D721Med (cell line): ENCODE data around the gene DGKZ.
A peak's percentile ranks its signal among the peaks of the same experiment; 100 is the strongest.

ENCODE experiments used
- DNase-seq: peaks from one replicate; pipeline ENCODE4 v3.0.0; 2011; ENCODE audit warnings: low spot score; ENCODE audit not compliant: insufficient read length
- FAIRE-seq: peaks from 2 replicates; lab custom pipeline; 2011; peaks lifted over from hg19 to GRCh38; lab: Jason Lieb, UNC
- TF ChIP-seq, protein P1 (sequence below): IDR thresholded peaks from 2 replicates; pipeline ENCODE4 v1.5.1; 2012; ENCODE audit warnings: mild to moderate bottlenecking, control low read depth; ENCODE audit not compliant: insufficient read depth; ENCODE audit errors: missing control alignments

Gene DGKZ

DNA sequence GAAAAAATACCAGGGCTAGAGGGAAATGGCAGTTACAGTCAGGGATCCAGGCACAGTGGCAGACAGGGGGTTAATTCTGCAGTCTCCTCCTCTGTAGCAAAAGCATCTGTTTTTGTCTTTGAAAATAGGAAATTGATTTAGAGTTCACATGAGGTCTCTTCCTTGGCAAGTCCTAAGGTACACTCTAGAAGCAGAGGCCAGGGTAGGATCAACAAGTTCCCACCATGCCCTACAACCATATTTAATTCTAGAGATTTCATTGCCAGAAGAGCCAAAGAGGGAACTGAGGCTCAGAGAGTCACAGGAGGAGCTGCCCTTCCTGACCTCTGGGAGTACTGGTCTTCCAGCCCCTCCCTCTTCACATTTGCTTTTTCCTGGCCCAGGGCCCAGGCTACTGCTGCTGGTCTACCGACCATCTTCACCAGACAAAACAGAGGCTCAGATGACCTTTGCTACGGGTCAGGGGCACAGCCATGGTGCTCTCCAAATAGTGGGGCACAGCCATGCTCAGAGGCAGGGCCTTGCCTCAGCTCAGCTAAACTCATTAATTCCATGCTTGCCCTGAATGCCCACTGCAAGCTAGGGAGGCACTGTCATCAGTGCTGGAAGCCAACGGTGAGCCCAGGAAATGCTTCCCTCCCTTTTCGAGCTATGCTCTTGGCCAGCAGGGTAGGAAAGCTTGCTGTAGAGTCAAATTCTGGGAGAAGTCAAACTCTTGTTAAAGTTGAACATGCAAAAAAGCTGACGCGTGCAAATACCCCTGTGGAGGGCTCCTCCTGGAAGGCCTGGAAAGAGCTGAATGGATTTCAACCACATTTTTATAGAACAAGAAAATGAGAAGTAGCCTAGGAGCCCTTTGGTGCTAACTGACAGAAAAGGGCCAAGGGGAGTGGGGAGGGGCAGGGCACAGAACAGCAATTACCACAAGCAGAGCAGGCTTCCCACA is 56.0 kb downstream of the DGKZ start:
- TF ChIP-seq, protein P1, sequence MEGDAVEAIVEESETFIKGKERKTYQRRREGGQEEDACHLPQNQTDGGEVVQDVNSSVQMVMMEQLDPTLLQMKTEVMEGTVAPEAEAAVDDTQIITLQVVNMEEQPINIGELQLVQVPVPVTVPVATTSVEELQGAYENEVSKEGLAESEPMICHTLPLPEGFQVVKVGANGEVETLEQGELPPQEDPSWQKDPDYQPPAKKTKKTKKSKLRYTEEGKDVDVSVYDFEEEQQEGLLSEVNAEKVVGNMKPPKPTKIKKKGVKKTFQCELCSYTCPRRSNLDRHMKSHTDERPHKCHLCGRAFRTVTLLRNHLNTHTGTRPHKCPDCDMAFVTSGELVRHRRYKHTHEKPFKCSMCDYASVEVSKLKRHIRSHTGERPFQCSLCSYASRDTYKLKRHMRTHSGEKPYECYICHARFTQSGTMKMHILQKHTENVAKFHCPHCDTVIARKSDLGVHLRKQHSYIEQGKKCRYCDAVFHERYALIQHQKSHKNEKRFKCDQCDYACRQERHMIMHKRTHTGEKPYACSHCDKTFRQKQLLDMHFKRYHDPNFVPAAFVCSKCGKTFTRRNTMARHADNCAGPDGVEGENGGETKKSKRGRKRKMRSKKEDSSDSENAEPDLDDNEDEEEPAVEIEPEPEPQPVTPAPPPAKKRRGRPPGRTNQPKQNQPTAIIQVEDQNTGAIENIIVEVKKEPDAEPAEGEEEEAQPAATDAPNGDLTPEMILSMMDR: no peak
- FAIRE-seq (no peak), DNase-seq (no peak)

DNA sequence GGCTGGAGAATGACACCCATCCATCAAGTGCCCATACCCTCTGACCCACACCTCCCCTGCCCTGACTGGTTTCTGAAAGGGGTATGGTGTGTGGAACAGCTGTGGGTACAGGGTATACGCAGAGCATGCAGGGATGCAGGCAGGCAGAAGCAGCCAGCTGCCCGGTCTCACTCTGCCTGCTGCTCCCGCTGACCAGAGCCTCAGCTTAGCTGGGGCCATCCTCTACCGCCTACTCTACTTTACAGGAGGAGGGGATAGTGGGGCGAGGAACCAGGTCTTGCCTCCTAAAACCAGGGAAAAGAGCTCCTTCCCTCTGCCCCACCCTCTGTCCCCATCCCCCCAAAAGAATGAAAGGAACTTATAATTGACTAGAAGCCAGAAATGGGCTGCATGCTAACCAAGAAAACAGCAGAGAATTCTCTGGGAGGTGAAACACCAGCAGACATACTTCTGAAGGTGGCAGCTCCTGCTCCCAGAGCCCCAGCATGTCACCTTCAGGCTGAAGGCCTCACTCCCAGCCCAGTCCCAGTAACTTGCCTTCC is 57.3 kb downstream of the DGKZ start:
- FAIRE-seq: no peak

DNA sequence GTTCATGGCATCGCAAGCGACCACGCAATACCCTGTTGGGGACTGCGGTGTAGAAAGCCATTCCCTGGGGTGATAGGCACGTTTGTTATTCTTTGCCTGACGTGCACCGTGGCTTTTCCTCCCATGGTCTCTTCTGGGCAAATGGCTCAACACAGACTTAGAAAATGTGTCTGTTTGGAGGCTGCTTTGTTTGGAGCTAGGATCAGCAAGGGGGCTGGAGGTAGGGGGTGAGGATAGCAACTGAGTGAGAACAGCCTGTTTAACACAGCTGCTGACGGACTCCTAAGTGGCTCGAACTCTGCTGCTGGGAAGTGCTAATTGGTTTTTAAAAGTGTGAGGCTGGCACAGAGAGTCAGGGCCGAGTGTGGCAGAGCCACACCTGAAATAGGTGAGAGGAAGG is 60.4 kb downstream of the DGKZ start:
- DNase-seq (no peak), FAIRE-seq (no peak)

More for the DNA sequence above, 57.3 kb downstream of the DGKZ start:
- TF ChIP-seq, protein P1: no peak
- DNase-seq: no peak

DNA sequence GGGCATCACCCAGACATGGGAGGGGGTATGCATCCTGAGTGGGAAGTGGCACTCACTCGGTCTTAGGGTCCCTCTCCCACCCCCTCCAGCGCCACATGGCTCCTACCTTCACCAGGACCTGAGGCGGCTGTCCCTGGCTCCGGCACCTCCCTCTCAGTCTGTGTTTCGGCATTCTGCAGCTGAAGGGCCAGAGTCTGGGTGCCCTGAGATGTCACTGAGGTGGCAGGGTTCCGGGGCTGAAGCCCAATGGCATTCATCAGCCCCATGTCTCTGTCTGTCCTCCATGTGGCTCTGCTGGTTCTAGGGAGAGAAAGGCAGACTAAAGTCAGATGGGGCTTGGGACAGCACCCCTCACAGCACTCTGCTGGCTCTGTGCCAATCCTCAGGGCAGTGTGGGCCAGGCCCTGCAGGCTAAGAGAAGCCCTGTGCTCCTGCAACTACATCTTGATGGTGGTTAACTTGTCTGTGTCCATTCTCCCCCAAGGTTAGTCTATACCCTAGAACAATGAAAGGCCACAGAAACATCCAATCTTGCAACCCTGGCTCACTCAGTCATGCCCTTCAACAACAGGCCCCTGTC is 61.2 kb downstream of the DGKZ start:
- FAIRE-seq (no peak), DNase-seq (no peak)
- TF ChIP-seq, protein P1: no peak

More for the DNA sequence above, 60.4 kb downstream of the DGKZ start:
- TF ChIP-seq, protein P1: no peak

DNA sequence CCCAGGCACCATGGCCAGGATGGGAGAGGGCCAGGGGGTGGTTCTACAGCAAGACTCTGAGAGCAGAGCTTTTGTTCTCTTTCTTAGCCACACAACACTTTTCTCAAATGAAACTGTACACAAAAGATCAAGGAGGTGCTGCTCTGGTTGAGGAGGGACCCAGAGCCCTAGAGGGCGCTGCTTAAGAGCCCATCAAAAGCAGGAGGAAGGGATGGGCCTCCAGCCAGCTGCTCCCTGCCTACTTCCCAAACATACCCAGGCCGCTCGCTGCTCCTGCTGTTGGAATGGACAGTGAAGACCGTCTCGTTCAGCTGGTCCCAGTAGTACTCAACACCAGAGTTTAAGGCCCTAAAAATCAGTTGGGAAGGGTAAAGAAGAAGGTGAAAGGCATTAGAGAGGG is 62.8 kb downstream of the DGKZ start:
- DNase-seq: no peak
- no peak for FAIRE-seq

DNA sequence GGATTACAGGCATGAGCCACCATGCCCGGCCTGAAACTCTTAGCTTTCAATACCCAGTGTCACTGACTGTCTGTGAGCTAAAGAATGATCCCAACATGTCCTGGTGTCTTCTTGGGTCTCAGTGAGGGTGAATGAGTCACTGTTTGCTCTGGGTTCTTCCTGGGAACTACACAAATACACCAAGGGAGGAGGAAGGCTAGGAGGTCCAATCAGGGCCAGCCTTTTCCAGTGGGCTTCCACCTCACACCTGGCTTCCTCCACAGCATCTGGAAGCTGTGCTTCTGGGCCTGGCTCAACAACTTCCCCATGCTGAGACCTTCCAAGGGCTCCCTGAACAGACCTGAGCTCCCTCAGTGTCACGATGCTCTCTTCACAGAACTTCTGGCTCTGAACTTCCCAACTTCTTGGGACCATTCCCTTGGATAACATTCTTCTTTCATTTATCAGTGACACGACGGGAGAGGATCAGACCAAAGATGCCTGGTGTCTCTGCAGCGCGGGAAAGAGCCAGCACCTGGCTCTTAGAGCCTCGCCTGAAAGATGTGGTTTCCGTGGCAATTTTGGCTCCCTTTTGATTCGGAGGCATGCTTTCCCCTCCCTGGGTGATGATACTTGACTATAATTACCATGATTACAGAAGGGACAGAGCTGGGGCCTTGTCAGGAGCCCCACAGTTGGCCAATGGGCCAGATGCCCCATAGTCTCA is 66.7 kb downstream of the DGKZ start:
- FAIRE-seq (no peak), DNase-seq (no peak)
- TF ChIP-seq, protein P1: no peak

More for the DNA sequence above, 62.8 kb downstream of the DGKZ start:
- TF ChIP-seq, protein P1: peak; percentile 68
